ENCODE measurements around the gene TWIST2.

The TWIST2 gene

DNA sequence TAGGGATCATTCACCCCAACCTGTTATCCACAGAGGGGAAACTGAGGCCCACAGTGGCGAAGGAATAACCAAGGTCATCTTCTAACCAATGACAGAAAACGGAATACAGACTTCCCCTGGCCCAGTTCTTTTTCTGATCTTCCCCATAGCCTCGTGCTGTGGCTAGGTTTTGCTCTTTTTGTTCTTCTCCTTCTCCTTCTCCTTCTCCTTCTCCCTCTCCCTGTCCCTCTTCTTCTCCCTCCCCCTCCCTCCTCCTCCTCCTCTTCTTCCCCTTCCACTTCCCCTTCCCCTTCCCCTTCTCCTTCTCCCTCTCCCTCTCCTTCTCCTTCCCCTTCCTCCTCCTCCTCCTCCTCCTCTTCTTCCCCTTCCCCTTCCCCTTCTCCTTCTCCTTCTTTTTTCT lies 12.9 kb upstream of the TWIST2 start:
- no peak for DNase-seq

DNA sequence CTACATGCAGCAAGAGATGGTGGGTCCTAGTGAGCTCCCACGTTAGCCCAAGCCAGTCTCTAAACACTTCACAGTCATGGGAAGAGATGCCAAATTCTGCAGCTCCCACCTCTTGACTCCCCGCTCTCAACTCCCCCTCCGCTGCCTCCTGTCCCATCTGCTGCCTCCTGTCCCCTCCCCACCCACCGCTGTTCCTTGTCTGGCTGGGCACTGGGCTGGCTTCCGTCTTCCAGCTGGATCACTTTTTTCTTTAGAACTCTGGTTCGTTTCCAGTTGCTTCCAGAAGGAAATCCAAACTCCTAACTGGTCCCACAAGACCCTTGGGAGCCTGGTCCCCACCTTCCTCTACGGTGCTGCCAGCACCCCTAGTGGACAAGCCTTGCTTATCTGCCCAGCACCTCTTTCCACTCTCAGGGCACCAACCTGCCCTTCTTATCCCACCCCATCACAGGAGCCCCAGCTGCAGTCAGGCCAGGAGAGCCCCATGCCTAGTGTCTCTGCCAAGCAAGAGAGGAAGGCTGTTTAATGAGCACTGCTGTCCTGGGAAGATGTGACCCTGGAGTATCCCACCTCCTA lies 12.1 kb upstream of the TWIST2 start:
- no peak for DNase-seq
- intact Hi-C loops (cut with DNase I): no loop called here

More for the DNA sequence above, 12.9 kb upstream of the TWIST2 start:
- intact Hi-C loops (cut with DNase I): no loop called here

DNA sequence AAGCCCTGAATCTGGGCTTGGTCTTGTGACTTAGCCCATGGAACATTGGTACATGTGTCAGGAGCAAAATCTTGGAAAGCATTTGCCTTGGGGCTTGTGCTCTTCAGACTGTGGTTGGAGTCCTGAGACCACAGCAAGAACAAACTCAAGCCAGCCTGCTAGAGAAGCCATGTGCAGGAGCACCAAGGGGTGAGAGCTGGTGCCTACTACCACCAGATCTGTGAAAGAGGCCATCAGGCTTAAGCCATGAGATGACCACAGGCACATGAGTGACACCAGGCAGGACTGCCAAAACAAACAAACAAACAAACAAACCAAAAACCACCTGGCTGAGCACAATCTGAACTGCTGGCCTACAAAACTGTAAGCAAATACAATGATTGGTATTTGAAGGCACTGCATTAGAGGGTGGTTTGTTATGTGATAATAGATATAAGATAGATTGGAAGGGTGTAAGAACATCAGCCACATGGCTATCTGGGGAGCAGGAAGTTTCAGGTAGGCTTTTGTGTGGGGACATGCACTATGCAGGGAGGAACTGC lies 9.0 kb upstream of the TWIST2 start:
- intact Hi-C loops (cut with DNase I): no loop called here

GRCh38 chr2:238839428-238839827 lies 8.5 kb upstream of the TWIST2 start:
- no peak for DNase-seq
- intact Hi-C loops (cut with DNase I): no loop called here

More for the DNA sequence above, 9.0 kb upstream of the TWIST2 start:
- no peak for DNase-seq

DNA sequence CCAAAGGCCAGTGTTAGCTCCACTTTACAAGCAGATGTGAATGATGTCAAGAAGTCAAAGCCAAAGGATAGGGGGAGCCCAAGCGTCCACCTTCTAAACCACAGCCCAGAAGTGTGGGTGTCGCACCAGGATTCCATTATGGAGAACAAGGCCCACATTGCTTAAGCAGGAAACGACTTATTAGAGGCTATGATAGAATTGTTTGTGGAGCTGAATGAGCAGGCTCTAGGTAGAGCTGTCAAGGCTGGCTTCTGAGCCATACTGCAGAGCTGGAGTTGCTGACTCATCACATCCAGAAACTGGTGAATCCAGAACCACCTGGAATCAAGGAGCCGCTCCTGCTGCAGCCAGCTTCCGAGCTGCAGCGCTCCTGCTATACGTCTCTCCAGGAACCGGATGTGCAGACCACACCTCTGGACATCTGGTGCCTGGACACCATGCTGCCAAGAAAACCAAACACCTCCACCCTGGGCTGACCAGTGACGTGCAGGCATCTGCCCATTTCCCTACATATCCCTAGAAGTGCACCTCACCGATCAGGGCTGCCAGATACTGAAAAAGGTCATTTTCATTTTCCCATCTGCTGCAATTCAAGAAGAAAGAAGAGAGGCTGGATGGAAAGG lies 6.2 kb upstream of the TWIST2 start:
- intact Hi-C loops (cut with DNase I): no loop called here
- no peak for DNase-seq

- intact Hi-C loops (cut with DNase I): no loop called here
- no peak for DNase-seq
These were observed 4.4 kb upstream of the TWIST2 start for GRCh38 chr2:238843476-238843875.

DNA sequence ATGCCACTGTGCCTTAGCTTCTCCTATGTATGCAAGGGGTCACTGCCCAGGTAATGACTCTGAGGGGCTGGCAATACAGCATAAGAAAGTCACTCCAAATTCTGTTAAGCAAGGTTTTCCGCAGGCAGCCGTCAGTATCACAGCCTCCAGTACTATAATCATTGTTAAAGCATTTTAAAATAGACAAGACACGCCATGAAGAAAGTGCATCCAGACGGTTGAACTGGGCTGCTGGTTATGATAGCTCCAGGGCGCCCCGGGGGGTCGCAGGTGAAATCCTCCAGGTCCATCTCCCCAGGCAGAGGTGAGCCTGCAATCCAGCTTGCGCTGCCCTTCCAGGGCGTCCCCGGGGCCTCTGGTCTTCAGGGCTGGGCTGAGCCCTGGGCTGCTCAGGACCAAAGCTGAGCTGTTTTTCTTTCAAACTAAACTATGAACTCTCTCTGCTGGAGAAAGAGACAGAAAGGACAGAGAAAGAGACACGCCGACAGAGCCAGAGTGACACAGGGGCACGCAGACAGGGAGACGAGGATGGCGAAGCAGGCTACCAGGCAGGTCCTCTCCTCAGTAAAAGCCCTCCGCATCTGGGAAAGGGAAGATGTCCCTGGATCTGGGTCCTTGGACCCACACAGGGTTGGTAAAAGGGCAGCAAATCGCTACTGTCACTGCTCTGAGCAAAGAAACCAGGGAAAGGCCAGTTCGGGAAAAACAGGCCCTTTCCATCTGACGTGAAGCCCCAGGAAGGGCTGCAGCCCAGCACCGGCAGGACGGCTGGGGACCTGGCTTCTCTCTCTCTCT lies 2.1 kb upstream of the TWIST2 start:
- no peak for DNase-seq
- intact Hi-C loops (cut with DNase I): no loop called here

GRCh38 chr2:238846378-238846627 lies 1.6 kb upstream of the TWIST2 start:
- no peak for DNase-seq
- intact Hi-C loops (cut with DNase I): no loop called here

- intact Hi-C loops (cut with DNase I): no loop called here
- no peak for DNase-seq
These were observed 1.1 kb upstream of the TWIST2 start for GRCh38 chr2:238846628-238847418.

DNA sequence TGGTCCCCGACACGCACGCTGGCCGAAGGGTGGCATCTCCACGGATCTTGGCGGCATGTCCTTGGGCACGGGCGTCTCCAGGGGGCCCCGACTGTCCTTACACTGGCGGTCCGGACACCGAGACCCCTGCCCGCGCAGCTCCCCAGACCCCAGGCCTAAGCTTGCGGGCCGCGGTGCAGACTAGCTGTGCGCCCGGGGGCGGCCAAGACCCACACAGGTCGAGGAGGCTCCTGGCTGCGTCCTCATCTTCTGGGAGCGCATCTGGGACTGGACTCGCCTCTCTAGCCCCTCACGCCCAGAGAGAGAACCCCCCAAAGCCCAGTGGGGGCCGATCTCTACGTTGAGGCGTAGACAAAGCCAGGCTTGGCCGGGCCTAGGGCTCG lies 475 bp upstream of the TWIST2 start:
- intact Hi-C loops (cut with DNase I): no loop called here
- DNase-seq: no peak

DNA sequence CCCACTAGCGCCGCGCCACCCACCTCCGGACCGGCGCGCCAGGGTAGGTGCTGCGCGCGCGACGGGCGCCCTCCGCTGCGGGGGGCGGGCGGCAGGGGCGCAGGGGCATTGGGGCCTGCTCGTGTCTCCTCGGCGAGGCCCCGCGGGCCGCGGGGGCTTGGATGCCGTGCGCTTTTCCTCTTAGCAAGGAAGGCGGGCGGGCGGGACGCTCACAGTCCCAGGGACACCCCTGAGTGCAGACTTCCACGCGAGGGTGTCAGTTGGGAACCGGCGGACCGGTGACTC lies 748 bp downstream of the TWIST2 start:
- peak in 1 of 42 donors; percentile 35 for DNase-seq
- intact Hi-C loops (cut with DNase I): no loop called here

- no peak for DNase-seq
- intact Hi-C loops (cut with DNase I): no loop called here
These were observed 1.3 kb downstream of the TWIST2 start for GRCh38 chr2:238848976-238849853.

DNA sequence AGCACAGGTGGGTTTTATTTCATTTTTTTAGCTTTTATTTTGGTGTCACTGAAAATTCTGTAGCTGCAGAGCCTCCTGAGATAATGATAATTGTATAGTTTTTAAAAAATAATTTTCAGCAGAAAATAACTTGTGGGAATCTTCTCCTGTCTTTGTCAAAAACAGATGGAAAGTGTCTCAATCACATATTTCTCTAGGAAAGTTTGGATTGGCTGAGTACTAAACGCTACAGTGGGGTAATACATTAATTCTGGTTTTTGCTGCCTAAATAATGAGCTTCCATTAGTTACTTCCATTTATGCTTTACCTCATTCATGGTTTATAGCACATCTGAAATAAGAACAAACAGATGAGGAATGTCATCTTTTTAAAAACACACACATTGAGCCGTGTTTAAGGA lies 2.2 kb downstream of the TWIST2 start:
- intact Hi-C loops (cut with DNase I): no loop called here
- no peak for DNase-seq

GRCh38 chr2:238851026-238851425 lies 3.1 kb downstream of the TWIST2 start:
- intact Hi-C loops (cut with DNase I): no loop called here
- DNase-seq: no peak

GRCh38 chr2:238851761-238852160 lies 3.9 kb downstream of the TWIST2 start:
- intact Hi-C loops (cut with DNase I): no loop called here
- DNase-seq: peak in 1 of 42 donors; percentile 2

- peak in 1 of 42 donors; percentile 4 for DNase-seq
- intact Hi-C loops (cut with DNase I): no loop called here
These were observed 4.5 kb downstream of the TWIST2 start for GRCh38 chr2:238852206-238852869.

DNA sequence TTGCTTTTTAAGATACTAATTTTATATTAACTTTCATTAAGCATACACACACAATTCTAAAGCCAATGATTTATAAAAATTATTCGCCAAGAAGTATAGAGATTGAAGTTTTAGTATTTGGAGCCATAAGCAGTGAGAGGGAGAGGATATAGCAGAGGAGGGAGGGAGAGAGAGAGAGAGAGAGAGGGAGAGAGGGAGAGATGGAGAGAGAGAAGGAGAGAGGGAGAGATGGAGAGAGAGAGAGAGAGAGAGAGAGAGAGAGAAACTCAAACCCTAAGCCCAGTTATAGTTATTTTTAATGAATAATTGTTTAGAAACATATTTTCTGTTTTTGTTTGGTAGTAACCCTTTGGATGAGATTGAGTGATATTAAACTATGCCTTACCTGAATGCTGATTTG lies 5.3 kb downstream of the TWIST2 start:
- no peak for DNase-seq
- intact Hi-C loops (cut with DNase I): no loop called here

DNA sequence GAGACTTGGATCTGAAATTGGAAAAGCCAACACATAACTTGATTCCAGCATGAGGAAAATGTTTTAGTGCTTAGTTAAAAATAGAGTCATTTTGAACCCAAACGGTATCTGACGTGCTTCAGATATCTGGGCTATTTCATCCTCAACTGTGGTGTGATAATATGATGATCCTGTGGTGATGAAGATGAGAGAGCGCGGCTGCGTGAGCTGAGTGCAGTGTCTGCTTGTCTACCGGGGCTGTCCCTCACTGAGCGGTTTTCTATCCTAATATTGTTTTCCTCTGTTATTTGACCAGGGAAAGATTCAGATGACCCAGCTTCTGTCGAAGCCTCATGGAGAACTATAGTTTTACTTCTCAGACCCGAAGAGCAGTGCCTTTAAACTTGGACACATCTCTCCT lies 5.8 kb downstream of the TWIST2 start:
- intact Hi-C loops (cut with DNase I): no loop called here
- peak in 2 of 42 donors; percentile 21 to 24 for DNase-seq

GRCh38 chr2:238854246-238854645 lies 6.4 kb downstream of the TWIST2 start:
- DNase-seq: peak in 2 of 42 donors; percentile 8 to 16
- intact Hi-C loops (cut with DNase I): no loop called here
